Fibroblast of the aortic adventitia (primary cell): Measurements from ENCODE around the gene SLC13A2. TPM values are rescaled to one million over a fixed set of nuclear protein-coding genes. Genes with fewer than 3 reads are reported as not detected.

Source experiments
- DNase-seq: peaks from one replicate; pipeline ENCODE4 v3.0.0-alpha.2; 2010; ENCODE audit warnings: low read depth
- H3K4me3 ChIP-seq: 2 replicates; pipeline ENCODE4 v1.5.1; 2011; ENCODE audit warnings: low read depth, mild to moderate bottlenecking, control low read depth, low read length, moderate library complexity
- CTCF ChIP-seq: IDR thresholded peaks from 2 replicates; pipeline ENCODE4 v1.5.1; 2011; ENCODE audit warnings: mild to moderate bottlenecking, low read length, control low read depth, inconsistent platforms; ENCODE audit not compliant: insufficient read depth
- total RNA-seq: library from RNA; depleted of rRNA; stranded (reverse); fragments of >200 nt; gene quantifications from 2 replicates; pipeline ENCODE4 v1.2.3, GENCODE V29; 2012; ENCODE audit warnings: low replicate concordance

SLC13A2 gene
- total RNA-seq, 1 donor = not detected

GRCh38 chr17:28485049-28485448 lies 11.6 kb downstream of the SLC13A2 start:
- TF ChIP-seq CTCF = no peak
- no peak overlapping the region for H3K4me3 ChIP-seq
- DNase-seq = no peak

GRCh38 chr17:28487881-28488532 lies 14.6 kb downstream of the SLC13A2 start:
- no peak for DNase-seq
- no peak overlapping the region for H3K4me3 ChIP-seq
- TF ChIP-seq CTCF = no peak

GRCh38 chr17:28488533-28489276 lies 15.3 kb downstream of the SLC13A2 start:
- no peak for DNase-seq
- TF ChIP-seq CTCF = no peak
- no peak overlapping the region for H3K4me3 ChIP-seq

- H3K4me3 ChIP-seq = no peak overlapping the region
- no peak for DNase-seq
- TF ChIP-seq CTCF = no peak
Measured at GRCh38 chr17:28491286-28491685, 17.8 kb downstream of the SLC13A2 start.

- no peak for DNase-seq
- H3K4me3 ChIP-seq = no peak overlapping the region
- no peak for TF ChIP-seq CTCF
Measured at GRCh38 chr17:28491860-28492259, 18.4 kb downstream of the SLC13A2 start.

GRCh38 chr17:28492352-28493310 lies 19.2 kb downstream of the SLC13A2 start:
- no peak for DNase-seq
- no peak overlapping the region for H3K4me3 ChIP-seq
- TF ChIP-seq CTCF = no peak
